Lung (tissue), 12 donors: ENCODE measurements around the gene MAP7. TPM values are rescaled to one million over a fixed set of nuclear protein-coding genes. Genes with fewer than 3 reads are reported as not detected.

ENCODE experiments used
- ATAC-seq: fragments of 200-7000 bp; cut with Tn5 transposase; one replicate; pipeline ENCODE4 v1.9.1; 2020; ENCODE audit warnings: moderate number of reproducible peaks; ENCODE audit not compliant: insufficient read depth, low FRiP score
- DNase-seq, 3 donors: peaks; one replicate each; pipeline ENCODE4 v3.0.0-alpha.2; 2013 to 2017
- H3K27ac ChIP-seq, 2 donors: one replicate each; pipeline ENCODE4 v1.5.1; 2013; ENCODE audit warnings: mild to moderate bottlenecking in 2 of 2, moderate library complexity in 2 of 2, control low read depth in 1 of 2, inconsistent platforms in 1 of 2, low read depth in 1 of 2, low read length in 1 of 2
- H3K27me3 ChIP-seq, 3 donors: one replicate each; pipeline ENCODE4 v1.5.1; 2013; ENCODE audit warnings: low read length in 2 of 3; ENCODE audit not compliant: control insufficient read depth in 3 of 3, insufficient read depth in 3 of 3
- H3K36me3 ChIP-seq, 4 donors: one replicate each; pipeline ENCODE4 v1.5.1; 2013; ENCODE audit warnings: low read length in 4 of 4, mild to moderate bottlenecking in 1 of 4, moderate library complexity in 1 of 4; ENCODE audit not compliant: control insufficient read depth in 4 of 4, insufficient read depth in 4 of 4
- H3K4me1 ChIP-seq, 5 donors: one replicate each; pipeline ENCODE4 v1.5.1; 2013; ENCODE audit warnings: low read length in 5 of 5, mild to moderate bottlenecking in 2 of 5, moderate library complexity in 1 of 5; ENCODE audit not compliant: control insufficient read depth in 5 of 5, insufficient read depth in 5 of 5
- H3K4me3 ChIP-seq: one replicate; pipeline ENCODE4 v1.5.1; 2013; ENCODE audit warnings: mild to moderate bottlenecking, control low read depth, moderate library complexity
- H3K9ac ChIP-seq, 2 donors: one replicate each; pipeline ENCODE4 v1.5.1; 2013; ENCODE audit warnings: low read length in 2 of 2, control low read depth in 1 of 2; ENCODE audit not compliant: insufficient read depth in 1 of 2
- H3K9me3 ChIP-seq, 4 donors: one replicate each; pipeline ENCODE4 v1.5.1; 2013; ENCODE audit warnings: low read length in 3 of 4, mild to moderate bottlenecking in 1 of 4, moderate library complexity in 1 of 4; ENCODE audit not compliant: control insufficient read depth in 4 of 4, insufficient read depth in 3 of 4
- WGBS, 2 donors: extraction: QIAGEN DNeasy Blood & Tissue Kit; methylation state at CpG; one replicate each; pipeline ENCODE4 v1.1.7; 2013; 5-methylcytosine and 5-hydroxymethylcytosine counted together
- polyA plus RNA-seq, 2 donors: library from polyadenylated mRNA; stranded (reverse); fragments of 200-250 nt; gene quantifications; one replicate each; pipeline ENCODE4 v1.2.1, GENCODE V29; 2013
- total RNA-seq, 2 donors: library from RNA; depleted of rRNA in 1 of 2; stranded (reverse); fragments of >200 nt in 1 of 2; gene quantifications; one replicate each; pipeline ENCODE4 v1.2.1, GENCODE V29; 2014 to 2021
- TF ChIP-seq, protein P1 (sequence below): IDR thresholded peaks from 2 replicates; pipeline ENCODE4 v1.5.1; 2012; ENCODE audit warnings: mild to moderate bottlenecking; ENCODE audit errors: control extremely low read depth, extremely low read depth
- donor health status: control.
- donor health status: control.
- donor health status: Bipolar disorder and iron deficiency.
- donor health status: healthy.
- donor health status: DM: yes; HTN: yes; CAD: no.

MAP7 gene
- total and polyA plus RNA-seq, 4 donors = 8.4 to 23.4 (median 12.3) TPM

DNA sequence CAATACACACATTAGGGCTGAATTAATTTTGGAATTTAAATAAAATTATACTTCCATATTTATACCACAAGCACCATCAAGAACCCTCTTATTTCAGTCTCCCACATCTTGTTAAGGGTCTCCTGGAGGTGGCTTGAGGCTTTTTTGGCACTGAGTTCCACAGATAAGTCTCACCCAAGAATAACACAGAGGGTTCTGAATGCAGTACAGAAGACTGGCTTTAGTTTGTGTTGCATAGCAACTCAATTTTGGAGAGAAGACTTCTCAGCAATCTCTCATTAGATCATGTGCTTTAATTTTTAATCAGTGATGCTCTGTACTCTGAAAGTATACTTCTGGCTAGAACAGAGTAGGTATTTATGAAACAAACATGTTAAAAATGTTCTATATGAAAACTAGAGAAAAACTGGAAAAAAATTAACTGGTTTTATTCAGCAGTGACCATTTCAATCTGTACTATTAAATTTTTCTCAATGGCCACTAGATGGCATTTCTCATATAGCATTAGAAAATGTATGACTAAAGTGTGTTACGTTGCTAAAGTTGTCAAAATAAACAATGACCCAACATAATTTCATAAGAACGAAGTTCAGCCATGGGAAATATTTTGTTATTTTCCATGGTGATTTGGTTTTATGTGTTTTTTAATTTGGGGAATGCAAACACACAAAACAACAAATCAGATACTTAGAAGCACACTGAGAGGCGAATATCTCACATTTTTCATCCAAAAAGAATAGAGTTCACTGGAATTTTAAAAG, 32.7 kb upstream of the MAP7 start:
- Histone ChIP-seq H3K4me1 (peaks cover 0 to 6% (median 0%) of the 10 kb centered on the region in 5 donors), H3K27ac (no peak overlapping the region)
- peak in 2 of 3 donors; percentile 71 to 76 for DNase-seq

DNA sequence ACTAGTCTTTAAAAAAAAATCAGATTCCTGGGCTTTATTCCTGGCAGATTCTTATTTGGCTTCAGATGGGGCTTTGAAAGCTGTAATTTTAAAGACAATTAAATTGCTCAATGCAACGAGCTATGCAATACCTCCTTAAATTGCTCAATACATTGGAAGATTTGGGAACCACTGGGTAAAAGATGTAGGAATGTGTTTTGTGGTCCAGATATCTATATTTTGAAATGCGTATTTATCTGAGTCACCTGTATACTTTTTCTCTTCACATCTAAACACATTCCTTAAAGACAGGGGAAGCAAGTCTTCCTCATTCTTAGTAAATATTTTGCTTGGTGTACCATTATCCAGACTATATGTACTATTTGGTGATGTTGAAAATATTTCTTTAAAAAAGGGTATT, 29.6 kb upstream of the MAP7 start:
- H3K4me3 ChIP-seq = no peak overlapping the region
- H3K36me3 ChIP-seq = peaks cover 0 to 14% (median 3%) of the 10 kb centered on the region in 4 donors
- ATAC-seq = no peak

More for the DNA sequence above, 32.7 kb upstream of the MAP7 start:
- no peaks in the 10 kb centered on the region for H3K9me3 ChIP-seq
- H3K27me3 ChIP-seq = no peaks in the 10 kb centered on the region
- ATAC-seq = no peak
- 28 to 29% methylated on average over 3 of the region's 3 CpGs for WGBS, 2 donors
- no peak overlapping the region for H3K4me3 ChIP-seq
- peaks cover 0 to 15% (median 2%) of the 10 kb centered on the region in 4 donors for H3K36me3 ChIP-seq
- peak overlapping the region in 1 of 2 donors; percentile 65 for H3K9ac ChIP-seq
- TF ChIP-seq, protein P1, sequence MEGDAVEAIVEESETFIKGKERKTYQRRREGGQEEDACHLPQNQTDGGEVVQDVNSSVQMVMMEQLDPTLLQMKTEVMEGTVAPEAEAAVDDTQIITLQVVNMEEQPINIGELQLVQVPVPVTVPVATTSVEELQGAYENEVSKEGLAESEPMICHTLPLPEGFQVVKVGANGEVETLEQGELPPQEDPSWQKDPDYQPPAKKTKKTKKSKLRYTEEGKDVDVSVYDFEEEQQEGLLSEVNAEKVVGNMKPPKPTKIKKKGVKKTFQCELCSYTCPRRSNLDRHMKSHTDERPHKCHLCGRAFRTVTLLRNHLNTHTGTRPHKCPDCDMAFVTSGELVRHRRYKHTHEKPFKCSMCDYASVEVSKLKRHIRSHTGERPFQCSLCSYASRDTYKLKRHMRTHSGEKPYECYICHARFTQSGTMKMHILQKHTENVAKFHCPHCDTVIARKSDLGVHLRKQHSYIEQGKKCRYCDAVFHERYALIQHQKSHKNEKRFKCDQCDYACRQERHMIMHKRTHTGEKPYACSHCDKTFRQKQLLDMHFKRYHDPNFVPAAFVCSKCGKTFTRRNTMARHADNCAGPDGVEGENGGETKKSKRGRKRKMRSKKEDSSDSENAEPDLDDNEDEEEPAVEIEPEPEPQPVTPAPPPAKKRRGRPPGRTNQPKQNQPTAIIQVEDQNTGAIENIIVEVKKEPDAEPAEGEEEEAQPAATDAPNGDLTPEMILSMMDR = peak; percentile 19

DNA sequence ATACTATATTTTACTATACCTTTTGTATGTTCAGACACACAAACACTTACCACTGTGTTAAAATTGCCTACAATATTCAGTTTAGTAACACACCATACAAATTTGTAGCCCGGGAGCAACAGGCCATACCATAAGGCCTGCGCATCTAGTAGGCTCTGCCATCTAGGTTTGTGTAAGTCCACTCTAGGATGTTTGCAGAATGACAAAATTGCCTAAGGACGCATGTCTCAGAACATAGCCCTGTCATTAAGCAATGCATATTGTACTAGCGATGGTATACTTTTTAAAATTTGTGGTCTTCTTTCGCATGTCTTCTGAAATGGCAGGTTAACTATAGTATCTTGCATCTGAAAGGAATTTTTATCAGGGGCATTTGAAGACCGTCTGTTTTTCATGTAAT, 26.6 kb upstream of the MAP7 start:
- Histone ChIP-seq H3K9me3 (no peaks in the 10 kb centered on the region), H3K4me3 (no peak overlapping the region), H3K36me3 (peaks cover 0 to 14% (median 7%) of the 10 kb centered on the region in 4 donors), H3K27me3 (no peaks in the 10 kb centered on the region), H3K27ac (no peak overlapping the region), H3K4me1 (no peaks in the 10 kb centered on the region), H3K9ac (no peak overlapping the region)
- TF ChIP-seq, protein P1 = no peak
- DNase-seq = no peak
- WGBS, 2 donors = 88 to 97% methylated on average over 6 of the region's 6 CpGs
- ATAC-seq = no peak

More for the DNA sequence above, 29.6 kb upstream of the MAP7 start:
- TF ChIP-seq, protein P1 = no peak
- Histone ChIP-seq H3K9me3 (no peaks in the 10 kb centered on the region), H3K27me3 (no peaks in the 10 kb centered on the region), H3K27ac (no peak overlapping the region), H3K4me1 (peaks cover 0 to 2% (median 0%) of the 10 kb centered on the region in 5 donors), H3K9ac (no peak overlapping the region)
- 66 to 77% methylated on average over 2 of the region's 2 CpGs for WGBS, 2 donors
- no peak for DNase-seq
